NCI-H774 (cell line): ENCODE data around the gene PRMT2.

ENCODE experiments used
- DNase-seq: peaks from one replicate; lab custom pipeline; 2025; lab: John Stamatoyannopoulos, UW

PRMT2 gene

GRCh38 chr21:46635324-46636180 lies at the start of gene PRMT2:
TSS of gene PRMT2 (plus strand) at chr21:46635674. CDS start at chr21:46636952, 1,278 bp downstream.
- DNase-seq: peak; percentile 89

- DNase-seq: no peak
These were observed 41.2 kb upstream of the PRMT2 start for GRCh38 chr21:46594276-46594675.

GRCh38 chr21:46596201-46596600 lies 39.3 kb upstream of the PRMT2 start:
- no peak for DNase-seq

- DNase-seq: no peak
These were observed 38.4 kb upstream of the PRMT2 start for GRCh38 chr21:46597031-46597430.

- no peak for DNase-seq
These were observed 37.6 kb upstream of the PRMT2 start for GRCh38 chr21:46597896-46598343.

- DNase-seq: no peak
These were observed 36.6 kb upstream of the PRMT2 start for GRCh38 chr21:46598581-46599572.

- DNase-seq: no peak
These were observed 35.2 kb upstream of the PRMT2 start for GRCh38 chr21:46600305-46600704.

- DNase-seq: no peak
These were observed 34.5 kb upstream of the PRMT2 start for GRCh38 chr21:46600978-46601377.

GRCh38 chr21:46603228-46603627 lies 32.2 kb upstream of the PRMT2 start:
- DNase-seq: no peak

- no peak for DNase-seq
These were observed 31.0 kb upstream of the PRMT2 start for GRCh38 chr21:46604329-46604974.

- DNase-seq: no peak
These were observed 30.3 kb upstream of the PRMT2 start, which contains the start of gene S100B for GRCh38 chr21:46604975-46605766. TSS of gene S100B (minus strand) at chr21:46605082. CDS start at chr21:46602415, 2,667 bp downstream.

GRCh38 chr21:46605767-46606426 lies 29.6 kb upstream of the PRMT2 start:
- no peak for DNase-seq

- DNase-seq: no peak
These were observed 29.1 kb upstream of the PRMT2 start for GRCh38 chr21:46606427-46606813.

GRCh38 chr21:46607636-46608035 lies 27.8 kb upstream of the PRMT2 start:
- no peak for DNase-seq

- DNase-seq: no peak
These were observed 26.8 kb upstream of the PRMT2 start for GRCh38 chr21:46608672-46609111.

GRCh38 chr21:46610018-46610701 lies 25.3 kb upstream of the PRMT2 start:
- DNase-seq: no peak

GRCh38 chr21:46613391-46613790 lies 22.1 kb upstream of the PRMT2 start:
- DNase-seq: no peak

- no peak for DNase-seq
These were observed 19.4 kb upstream of the PRMT2 start for GRCh38 chr21:46616050-46616449.

GRCh38 chr21:46616656-46617055 lies 18.8 kb upstream of the PRMT2 start:
- DNase-seq: no peak
